H9 (cell line): Measurements from ENCODE around the gene TKFC. TPM values are rescaled to one million over a fixed set of nuclear protein-coding genes. Genes with fewer than 3 reads are reported as not detected.

Experiments
- DNase-seq: peaks from one replicate; pipeline ENCODE4 v3.0.0-alpha.2; 2017
- H2AFZ ChIP-seq: one replicate; pipeline ENCODE4 v1.6.1; 2013; ENCODE audit warnings: mild to moderate bottlenecking, low read length, control low read depth, moderate library complexity
- H2AK5ac ChIP-seq: 2 replicates; pipeline ENCODE4 v1.6.1; 2013; ENCODE audit warnings: low read length, control low read depth, mixed read lengths; ENCODE audit not compliant: insufficient read length
- H2BK120ac ChIP-seq: one replicate; pipeline ENCODE4 v1.6.1; 2013; ENCODE audit warnings: low read depth, mild to moderate bottlenecking, low read length, control low read depth, inconsistent platforms; ENCODE audit not compliant: poor library complexity, severe bottlenecking
- H2BK12ac ChIP-seq: 2 replicates; pipeline ENCODE4 v1.6.1; 2013; ENCODE audit warnings: low read length, control low read depth, mixed read lengths, low read depth; ENCODE audit not compliant: insufficient read length
- H2BK15ac ChIP-seq: 2 replicates; pipeline ENCODE4 v1.6.1; 2013; ENCODE audit warnings: low read depth, low read length, control low read depth
- H2BK20ac ChIP-seq: one replicate; pipeline ENCODE4 v1.6.1; 2013; ENCODE audit warnings: low read depth, mild to moderate bottlenecking, low read length, control low read depth, inconsistent platforms; ENCODE audit not compliant: poor library complexity, severe bottlenecking
- H2BK5ac ChIP-seq: 2 replicates; pipeline ENCODE4 v1.6.1; 2013; ENCODE audit warnings: low read length, control low read depth, mixed read lengths; ENCODE audit not compliant: insufficient read length
- H3K14ac ChIP-seq: 2 replicates; pipeline ENCODE4 v1.6.1; 2013; ENCODE audit warnings: low read length, control low read depth; ENCODE audit not compliant: insufficient read depth
- H3K18ac ChIP-seq: 2 replicates; pipeline ENCODE4 v1.6.1; 2013; ENCODE audit warnings: low read depth, mild to moderate bottlenecking, mixed read lengths, low read length, control low read depth; ENCODE audit not compliant: insufficient read length
- H3K23ac ChIP-seq: 2 replicates; pipeline ENCODE4 v1.6.1; 2013; ENCODE audit warnings: low read length, control low read depth, mixed read lengths, low read depth; ENCODE audit not compliant: insufficient read length
- H3K23me2 ChIP-seq: 2 replicates; pipeline ENCODE4 v1.6.1; 2013; ENCODE audit warnings: low read depth, mild to moderate bottlenecking, mixed read lengths, low read length, control low read depth; ENCODE audit not compliant: insufficient read length, poor library complexity, severe bottlenecking
- H3K27ac ChIP-seq: 2 replicates; pipeline ENCODE4 v1.5.1; 2013; ENCODE audit warnings: low read length, control low read depth, mixed read lengths, low read depth; ENCODE audit not compliant: insufficient read length
- H3K27me3 ChIP-seq: 2 replicates; pipeline ENCODE4 v1.6.1; 2013; ENCODE audit warnings: low read length, control low read depth, inconsistent platforms; ENCODE audit not compliant: insufficient read depth
- H3K4ac ChIP-seq: 2 replicates; pipeline ENCODE4 v1.6.1; 2013; ENCODE audit warnings: low read depth, mild to moderate bottlenecking, control low read depth, inconsistent platforms, low read length, moderate library complexity
- H3K4me1 ChIP-seq: 2 replicates; pipeline ENCODE4 v1.6.1; 2013; ENCODE audit warnings: low read length, control low read depth, inconsistent platforms; ENCODE audit not compliant: insufficient read depth
- H3K4me2 ChIP-seq: 2 replicates; pipeline ENCODE4 v1.6.1; 2013; ENCODE audit warnings: low read length, control low read depth, mixed read lengths; ENCODE audit not compliant: insufficient read length, insufficient read depth
- H3K56ac ChIP-seq: 2 replicates; pipeline ENCODE4 v1.6.1; 2013; ENCODE audit warnings: low read depth, mild to moderate bottlenecking, mixed read lengths, low read length, control low read depth; ENCODE audit not compliant: insufficient read length
- H3K79me1 ChIP-seq: 2 replicates; pipeline ENCODE4 v1.6.1; 2013; ENCODE audit warnings: low read depth, mild to moderate bottlenecking, moderate library complexity, low read length, control low read depth, inconsistent platforms; ENCODE audit not compliant: insufficient read depth, poor library complexity, severe bottlenecking
- H3K79me2 ChIP-seq: 2 replicates; pipeline ENCODE4 v1.6.1; 2013; ENCODE audit warnings: low read length, control low read depth, inconsistent platforms; ENCODE audit not compliant: insufficient read depth
- H3K9ac ChIP-seq: 2 replicates; pipeline ENCODE4 v1.6.1; 2013; ENCODE audit warnings: low read length, control low read depth, mixed read lengths; ENCODE audit not compliant: insufficient read length; ENCODE audit errors: extremely low read depth
- H3K9me3 ChIP-seq: one replicate; pipeline ENCODE4 v1.6.1; 2013; ENCODE audit warnings: low read depth, low read length, inconsistent platforms; ENCODE audit not compliant: control insufficient read depth
- H3T11ph ChIP-seq: one replicate; pipeline ENCODE4 v1.6.1; 2013; ENCODE audit warnings: mild to moderate bottlenecking, low read length, control low read depth, inconsistent platforms
- H4K20me1 ChIP-seq: one replicate; pipeline ENCODE4 v1.6.1; 2013; ENCODE audit not compliant: control insufficient read depth, insufficient read length, insufficient read depth
- H4K5ac ChIP-seq: 2 replicates; pipeline ENCODE4 v1.6.1; 2013; ENCODE audit warnings: low read depth, mild to moderate bottlenecking, mixed read lengths, low read length, control low read depth; ENCODE audit not compliant: insufficient read length
- H4K8ac ChIP-seq: replicated peaks from 2 replicates; pipeline ENCODE4 v1.6.1; 2013; ENCODE audit warnings: low read length, control low read depth, mixed read lengths, low read depth; ENCODE audit not compliant: insufficient read length
- H4K91ac ChIP-seq: 2 replicates; pipeline ENCODE4 v1.6.1; 2013; ENCODE audit warnings: low read depth, mild to moderate bottlenecking, moderate library complexity, mixed read lengths, low read length, control low read depth; ENCODE audit not compliant: insufficient read length
- H3K27ac Mint-ChIP-seq, 3 experiments: 2 replicates in 2 of 3; 3 replicates in 1 of 3; pipeline ENCODE4 v1.8.0; 2020 to 2021; ENCODE audit warnings: mixed read lengths in 3 of 3, mild to moderate bottlenecking in 1 of 3, moderate library complexity in 1 of 3
- H3K27me3 Mint-ChIP-seq: 2 replicates; pipeline ENCODE4 v1.8.0; 2021; ENCODE audit warnings: low read depth, mild to moderate bottlenecking, moderate library complexity, mixed read lengths
- H3K36me3 Mint-ChIP-seq, 3 experiments: 2 replicates in 2 of 3; 3 replicates in 1 of 3; pipeline ENCODE4 v1.8.0; 2020 to 2021; ENCODE audit warnings: low read depth in 3 of 3, mixed read lengths in 3 of 3; ENCODE audit not compliant: insufficient read depth in 1 of 3
- H3K4me1 Mint-ChIP-seq, 2 experiments: 2 replicates each; pipeline ENCODE4 v1.8.0; 2020; ENCODE audit warnings: mixed read lengths in 2 of 2
- H3K4me3 Mint-ChIP-seq, 2 experiments: 2 replicates in 1 of 2; 3 replicates in 1 of 2; pipeline ENCODE4 v1.8.0; 2020 to 2021; ENCODE audit warnings: mild to moderate bottlenecking in 2 of 2, mixed read lengths in 2 of 2, moderate library complexity in 1 of 2
- H3K9me3 Mint-ChIP-seq, 2 experiments: 2 replicates in 1 of 2; 3 replicates in 1 of 2; pipeline ENCODE4 v1.8.0; 2020; ENCODE audit warnings: mild to moderate bottlenecking in 2 of 2, mixed read lengths in 2 of 2, moderate library complexity in 1 of 2
- whole genome bisulfite sequencing: extraction: QIAGEN DNeasy Blood & Tissue Kit; methylation state at CpG from one replicate; pipeline ENCODE4 v1.1.7; 2013; ENCODE audit warnings: missing lambda C conversion rate, low lambda C conversion rate, mixed read lengths; ENCODE audit not compliant: insufficient read length; ENCODE audit errors: extremely low coverage; 5-methylcytosine and 5-hydroxymethylcytosine counted together
- total RNA-seq: library from RNA; stranded (reverse); gene quantifications from 2 replicates; pipeline ENCODE4 v1.2.1, GENCODE V29; 2021
- TF ChIP-seq, protein P1 (sequence below): fragments of 200-600 bp; sonication (generic); conservative IDR thresholded peaks from 3 replicates; pipeline ENCODE4 v1.8.0; 2021; ENCODE audit warnings: antibody characterized with exemption, mild to moderate bottlenecking

The TKFC gene
- total RNA-seq, 1 experiment from 2014 or later, result 59.0 TPM

GRCh38 chr11:61306221-61306620, 26.8 kb upstream of the TKFC start:
- Histone ChIP-seq H4K91ac (no peak overlapping the region), H2AFZ (no peak overlapping the region), H3K79me1 (no peaks in the 10 kb centered on the region), H2BK12ac (no peak overlapping the region), H3K23ac (no peak overlapping the region), H2BK120ac (no peak overlapping the region), H3K27me3 (no peaks in the 10 kb centered on the region), H3K4me2 (no peak overlapping the region), H3K9me3 (no peaks in the 10 kb centered on the region), H3K4ac (no peak overlapping the region), H2AK5ac (no peak overlapping the region), H3K14ac (no peak overlapping the region), H3T11ph (no peak overlapping the region), H3K56ac (no peak overlapping the region), H4K8ac (no peak overlapping the region), H4K5ac (no peak overlapping the region), H2BK15ac (no peak overlapping the region), H2BK5ac (no peak overlapping the region), H3K27ac (no peak overlapping the region), H3K4me1 (no peaks in the 10 kb centered on the region), H3K23me2 (no peaks in the 10 kb centered on the region), H2BK20ac (no peak overlapping the region), H3K18ac (no peak overlapping the region), H3K9ac (no peak overlapping the region), H4K20me1 (no peaks in the 10 kb centered on the region), H3K79me2 (no peaks in the 10 kb centered on the region)
- TF ChIP-seq, protein P1, sequence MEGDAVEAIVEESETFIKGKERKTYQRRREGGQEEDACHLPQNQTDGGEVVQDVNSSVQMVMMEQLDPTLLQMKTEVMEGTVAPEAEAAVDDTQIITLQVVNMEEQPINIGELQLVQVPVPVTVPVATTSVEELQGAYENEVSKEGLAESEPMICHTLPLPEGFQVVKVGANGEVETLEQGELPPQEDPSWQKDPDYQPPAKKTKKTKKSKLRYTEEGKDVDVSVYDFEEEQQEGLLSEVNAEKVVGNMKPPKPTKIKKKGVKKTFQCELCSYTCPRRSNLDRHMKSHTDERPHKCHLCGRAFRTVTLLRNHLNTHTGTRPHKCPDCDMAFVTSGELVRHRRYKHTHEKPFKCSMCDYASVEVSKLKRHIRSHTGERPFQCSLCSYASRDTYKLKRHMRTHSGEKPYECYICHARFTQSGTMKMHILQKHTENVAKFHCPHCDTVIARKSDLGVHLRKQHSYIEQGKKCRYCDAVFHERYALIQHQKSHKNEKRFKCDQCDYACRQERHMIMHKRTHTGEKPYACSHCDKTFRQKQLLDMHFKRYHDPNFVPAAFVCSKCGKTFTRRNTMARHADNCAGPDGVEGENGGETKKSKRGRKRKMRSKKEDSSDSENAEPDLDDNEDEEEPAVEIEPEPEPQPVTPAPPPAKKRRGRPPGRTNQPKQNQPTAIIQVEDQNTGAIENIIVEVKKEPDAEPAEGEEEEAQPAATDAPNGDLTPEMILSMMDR, result no peak
- Mint-ChIP-seq H3K9me3 (no peaks in the 10 kb centered on the region), H3K4me3 (no peak overlapping the region), H3K27me3 (no peaks in the 10 kb centered on the region), H3K27ac (no peak overlapping the region), H3K36me3 (peaks cover 33 to 43% (median 36%) of the 10 kb centered on the region in 3 experiments; a peak in 6 of 7 replicates), H3K4me1 (no peaks in the 10 kb centered on the region)
- no CpG with 5 or more reads among the region's 1 CpG for WGBS
- DNase-seq, result no peak
